ENCODE measurements around the gene LENEP. TPM values are rescaled to one million over a fixed set of nuclear protein-coding genes. Genes with fewer than 3 reads are reported as not detected.

The LENEP gene
- total and polyA plus RNA-seq, 2 of the 8 experiments (the other 6 are each of a cell fraction or from before 2014, with no cell fraction given) = 1.3 TPM; not detected in 1

DNA sequence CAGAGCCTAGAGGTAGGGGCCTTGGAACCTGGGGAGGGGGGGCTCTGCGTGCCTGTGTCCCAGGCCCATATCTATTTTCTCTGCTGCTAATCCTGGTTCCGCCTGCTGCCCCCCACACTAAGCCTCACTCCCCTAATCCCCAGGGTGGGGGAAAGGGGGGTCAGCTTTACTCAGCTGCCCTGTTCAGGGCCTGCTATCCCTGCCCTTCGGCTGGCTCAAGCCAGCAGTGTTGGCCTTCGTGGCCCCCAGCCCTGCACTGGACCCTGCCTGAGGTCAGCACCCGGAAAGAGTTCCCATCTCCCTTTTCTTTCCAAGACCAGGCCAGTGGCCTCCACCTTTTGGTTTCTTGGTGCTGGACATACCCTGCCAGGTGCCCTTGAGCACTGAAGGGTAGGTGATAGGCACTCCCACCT, 17.6 kb downstream of the LENEP start:
- Histone ChIP-seq H4K5ac (ENCODE audit: insufficient read length, low read depth, low read length) (no peak overlapping the region), H3K79me2 (ENCODE audit: control insufficient read depth in 1 of 2, insufficient read depth in 2 of 2, low read length in 2 of 2) (peaks cover 0 to 38% of the 10 kb centered on the region in 2 experiments; a peak in 3 of 4 replicates)

More for the DNA sequence above, 17.6 kb downstream of the LENEP start:
- TF ChIP-seq YY1 (IDR thresholded peaks at IDR 0.05; ENCODE audit: low read depth, low read length) = no peak
- TF ChIP-seq, protein P1, sequence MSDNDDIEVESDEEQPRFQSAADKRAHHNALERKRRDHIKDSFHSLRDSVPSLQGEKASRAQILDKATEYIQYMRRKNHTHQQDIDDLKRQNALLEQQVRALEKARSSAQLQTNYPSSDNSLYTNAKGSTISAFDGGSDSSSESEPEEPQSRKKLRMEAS (IDR thresholded peaks at IDR 0.05) = no peak
- no peak for TF ChIP-seq TEAD4 (IDR thresholded peaks at IDR 0.05; ENCODE audit: low read depth, low read length)
- TF ChIP-seq ATF2 (IDR thresholded peaks at IDR 0.05; ENCODE audit: low read length) = no peak
- TF ChIP-seq SIN3A (conservative IDR thresholded peaks at IDR 0.05 in 1 of 2, IDR thresholded peaks at IDR 0.05 in 1 of 2; ENCODE audit: low read depth in 1 of 2, low read length in 2 of 2) = no peak
- no peak for TF ChIP-seq GABPA (IDR thresholded peaks at IDR 0.05; ENCODE audit: borderline replicate concordance, insufficient read depth, low read length)
- no peak for TF ChIP-seq JUND (IDR thresholded peaks at IDR 0.05; ENCODE audit: low read length)
- TF ChIP-seq NRF1 (IDR thresholded peaks at IDR 0.05; ENCODE audit: low read depth, low read length) = no peak
- no peak for TF ChIP-seq ZNF274 (IDR thresholded peaks at IDR 0.05; ENCODE audit: borderline replicate concordance, extremely low read depth, low read length)
- TF ChIP-seq SUZ12 (IDR thresholded peaks at IDR 0.05; ENCODE audit: low read length) = no peak
- TF ChIP-seq RBBP5 (IDR thresholded peaks at IDR 0.05; ENCODE audit: borderline replicate concordance, low read depth, low read length) = no peak
- Histone ChIP-seq H3K9me3 (ENCODE audit: insufficient read depth in 2 of 2, low read depth in 1 of 2, low read length in 1 of 2) (no peaks in the 10 kb centered on the region), H2BK15ac (ENCODE audit: low read length) (no peak overlapping the region), H3K4me3 (ENCODE audit: extremely low read depth in 1 of 4, insufficient read depth in 2 of 4, low read depth in 3 of 4, low read length in 4 of 4) (no peak overlapping the region), H2BK20ac (ENCODE audit: low read length) (no peak overlapping the region), H2AK5ac (ENCODE audit: low read depth, low read length) (0 out of 2 replicates have a peak overlapping the region, but pooled peaks have one; percentile 33), H2BK120ac (replicated peaks; ENCODE audit: low read depth, low read length) (no peak overlapping the region), H2BK12ac (ENCODE audit: low read depth, low read length) (no peak overlapping the region), H4K8ac (ENCODE audit: extremely low read depth, insufficient read depth, low read length) (no peak overlapping the region), H3K56ac (replicated peaks; ENCODE audit: insufficient read length, low read depth, low read length) (no peak overlapping the region), H3K4ac (replicated peaks; ENCODE audit: insufficient read length, low read depth, low read length) (peak overlapping the region; percentile 72), H3K79me1 (ENCODE audit: low read depth, low read length) (peaks cover 18% of the 10 kb centered on the region), H3K23me2 (ENCODE audit: low read depth, low read length) (no peaks in the 10 kb centered on the region; the same call in 1 of the 2 replicates), H3K36me3 (ENCODE audit: control insufficient read depth in 2 of 4, insufficient read depth in 4 of 4, low read length in 3 of 4) (peaks cover 0 to 20% (median 12%) of the 10 kb centered on the region in 4 experiments; a peak in 6 of 8 replicates), H3K23ac (ENCODE audit: insufficient read length) (no peak overlapping the region), H3K27me3 (replicated peaks in 1 of 4; ENCODE audit: control insufficient read depth in 3 of 4, extremely low read depth in 1 of 4, insufficient read depth in 3 of 4, low read length in 3 of 4) (no peaks in the 10 kb centered on the region), H4K20me1 (replicated peaks in 1 of 2; ENCODE audit: control insufficient read depth in 1 of 2, insufficient read depth in 2 of 2, low read length in 2 of 2) (peaks cover 0 to 12% of the 10 kb centered on the region in 2 experiments), H2AFZ (ENCODE audit: low read length) (no peak overlapping the region), H2BK5ac (ENCODE audit: low read depth, low read length) (no peak overlapping the region), H4K91ac (replicated peaks; ENCODE audit: insufficient read length, low read length) (peak overlapping the region; percentile 48), H3K4me2 (ENCODE audit: insufficient read depth in 1 of 2, low read depth in 2 of 2, low read length in 2 of 2) (no peak overlapping the region), H3K14ac (ENCODE audit: insufficient read length) (no peak overlapping the region), H3K27ac (ENCODE audit: low read depth, low read length) (no peak overlapping the region), H3K18ac (ENCODE audit: extremely low read depth, low read length) (no peak overlapping the region), H3K9ac (replicated peaks in 1 of 4; ENCODE audit: extremely low read depth in 1 of 4, low read depth in 3 of 4, low read length in 3 of 4) (no peak overlapping the region), H3K4me1 (replicated peaks in 1 of 4; ENCODE audit: control insufficient read depth in 3 of 4, insufficient read depth in 4 of 4, low read length in 3 of 4) (peaks cover 8 to 47% (median 32%) of the 10 kb centered on the region in 4 experiments)
- DNase-seq (ENCODE audit: low read depth in 1 of 2, low spot score in 2 of 2) = no peak
- ChIA-PET CTCF (ENCODE audit: partially characterized antibody) (interaction anchor here (1.4 to 18.6 kb wide), 3 partner anchors 13 to 104 kb away, joined by 3 to 354 read pairs (median 258); partner anchors contain the start of genes ADAM15, LENEP and ZBTB7B), POLR2A (ENCODE audit: partially characterized antibody) (interaction anchor here (3.6 to 14.8 kb wide), 4 partner anchors 6 to 39 kb away, joined by 17 to 128 read pairs (median 74); partner anchors contain the start of genes CKS1B, FLAD1, LENEP and SHC1)
- 75% methylated on average over 5 of the region's 5 CpGs; no CpG with 5 or more reads in 1 of the 2 experiments for WGBS, 2 experiments (ENCODE audit: extremely low coverage in 1 of 2, insufficient coverage in 1 of 2, insufficient read length in 1 of 2, insufficient replicate concordance in 2 of 2, low coverage in 1 of 2, low lambda C conversion rate in 2 of 2, missing lambda C conversion rate in 1 of 2)
- no peak for FAIRE-seq
